ENCODE measurements around the gene CMTR1.
"Not testable (repeated sequence)": the region's sequence is repeated elsewhere in the genome, so short reads cannot be mapped to it uniquely, and the experiment has no call there.

CMTR1 gene

GRCh38 chr6:37495244-37495934, 62.4 kb downstream of the CMTR1 start:
- peak; percentile 85 for DNase-seq

- DNase-seq: no peak
Measured at GRCh38 chr6:37496951-37497885, 64.2 kb downstream of the CMTR1 start.

DNA sequence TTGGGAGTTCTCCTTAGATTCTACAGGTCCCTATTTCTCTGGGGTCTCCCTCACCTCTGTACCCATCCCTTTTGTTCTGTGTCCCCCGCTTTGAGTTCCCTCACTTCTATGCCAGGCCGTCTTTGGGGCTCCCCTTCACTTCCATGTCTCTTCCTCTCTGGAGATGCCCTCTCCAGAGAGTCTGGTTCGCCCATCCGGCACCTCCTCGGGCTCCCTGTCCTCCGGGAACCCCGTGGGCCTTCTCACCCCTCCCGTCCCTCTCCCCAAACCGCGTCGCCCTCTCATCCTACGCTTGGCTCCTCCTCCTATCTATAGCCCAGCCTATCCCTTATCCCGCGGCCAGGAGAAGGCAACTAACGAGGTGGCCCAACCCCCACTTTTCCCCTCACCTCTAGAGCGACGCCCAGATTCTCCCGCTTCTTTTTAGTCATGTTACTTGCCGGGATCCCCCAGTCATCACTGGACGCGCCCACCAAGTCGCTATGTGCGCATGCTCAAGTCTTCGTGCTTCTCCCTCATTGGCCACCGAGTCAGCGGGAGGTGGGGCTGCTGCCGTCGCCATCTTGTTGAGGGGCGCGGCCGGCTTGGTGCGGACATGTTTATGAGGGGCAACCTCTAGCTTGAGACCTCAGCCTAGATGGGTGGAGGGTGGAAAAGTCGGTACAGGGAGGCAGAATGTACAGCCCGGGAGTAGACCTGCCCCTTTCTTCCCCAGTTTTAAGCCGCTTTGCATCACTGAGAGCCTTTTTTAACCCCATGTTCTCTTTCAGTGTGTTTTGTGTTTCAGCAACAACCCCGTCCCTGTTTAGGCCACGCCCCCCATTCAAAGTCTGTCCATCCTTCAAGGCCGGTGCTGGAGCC, 66.6 kb downstream of the CMTR1 start, which contains the start of gene CCDC167:
Gene CCDC167, minus strand, starts transcription at position 461 of the 861 bp plus-strand sequence. Its CDS starts 30 bp downstream, at position 431.
- DNase-seq: peak; percentile 99

DNA sequence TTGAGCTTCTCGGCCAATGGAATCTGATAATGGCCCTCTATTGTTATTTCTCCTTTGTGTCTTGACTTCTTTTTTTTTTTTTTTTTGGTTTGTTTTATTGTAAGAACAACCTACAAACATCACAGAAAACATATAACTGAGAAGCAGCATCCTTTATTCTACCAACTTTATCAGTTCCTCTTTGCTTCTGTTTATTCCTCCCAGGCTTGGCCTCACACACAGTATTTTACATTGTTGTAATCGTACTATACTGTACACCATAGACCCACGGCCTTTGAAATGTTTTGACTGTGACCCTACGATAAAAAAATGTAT, 67.2 kb downstream of the CMTR1 start:
- no peak for DNase-seq

- not testable (repeated sequence) for DNase-seq
Measured at GRCh38 chr6:37500904-37501303, 67.9 kb downstream of the CMTR1 start.

DNA sequence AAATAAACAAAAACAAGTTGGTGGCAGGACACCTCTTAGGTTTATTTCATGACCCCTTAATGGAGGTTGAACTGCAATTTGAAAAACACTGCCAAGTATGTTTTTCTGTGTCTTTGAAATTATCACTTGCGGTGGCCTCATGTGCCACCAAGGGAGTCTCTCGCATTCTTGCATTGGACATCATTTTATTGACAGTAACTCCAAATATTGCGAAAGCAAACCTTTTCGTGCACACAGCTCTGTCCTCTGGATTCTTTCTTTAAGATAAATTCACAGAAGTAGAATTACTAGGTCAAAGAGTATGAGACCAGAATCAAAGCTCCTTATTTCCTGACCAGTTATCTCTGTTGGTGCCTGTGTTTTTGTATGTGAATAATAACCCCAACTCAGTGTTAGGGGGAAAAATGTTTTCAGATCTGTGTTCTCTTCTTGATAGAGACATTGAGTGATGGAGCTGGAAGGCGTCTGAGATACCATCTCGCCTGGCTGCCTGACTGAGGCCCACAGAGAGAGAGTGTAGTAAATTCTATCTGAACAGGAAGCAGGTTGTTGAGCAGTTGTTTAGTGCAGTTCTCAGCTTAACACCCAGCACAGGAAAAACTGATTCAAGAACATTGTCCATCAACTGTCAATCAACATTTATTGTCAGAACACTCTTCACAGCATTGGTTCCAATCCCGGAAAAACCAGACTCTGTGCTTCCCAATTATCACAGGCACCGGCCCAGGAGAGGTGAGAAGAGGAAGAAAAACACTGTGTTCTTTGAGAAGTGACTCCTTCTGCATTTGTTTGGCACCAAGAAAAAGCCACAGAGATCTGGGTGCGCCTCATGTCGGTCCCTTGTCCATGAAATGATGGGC, 68.8 kb downstream of the CMTR1 start:
- no peak for DNase-seq

- DNase-seq: peak; percentile 71
Measured at GRCh38 chr6:37502703-37503291, 69.8 kb downstream of the CMTR1 start.

- DNase-seq: no peak
Measured at GRCh38 chr6:37503309-37503965, 70.4 kb downstream of the CMTR1 start.

DNA sequence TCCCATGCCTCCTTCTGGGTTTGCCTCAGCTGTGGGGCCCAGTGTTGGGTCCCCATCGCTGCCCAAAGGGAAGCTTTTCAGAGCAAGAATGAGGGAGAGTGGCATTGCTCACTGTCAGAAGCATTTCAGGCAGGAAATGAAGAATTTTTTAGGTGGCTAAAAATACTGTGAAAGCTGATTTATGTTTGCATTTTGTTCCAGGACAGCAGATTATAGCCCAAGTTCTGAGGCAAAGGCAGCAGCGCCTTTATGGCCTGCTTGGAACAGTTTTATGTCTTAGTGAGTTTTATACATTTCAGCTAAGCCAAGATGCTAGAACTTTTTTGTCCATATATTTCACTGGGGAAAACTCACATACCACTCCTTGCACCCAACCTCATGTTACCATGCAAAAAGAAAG, 71.0 kb downstream of the CMTR1 start:
- no peak for DNase-seq

GRCh38 chr6:37506479-37506878, 73.5 kb downstream of the CMTR1 start:
- DNase-seq: no peak

DNA sequence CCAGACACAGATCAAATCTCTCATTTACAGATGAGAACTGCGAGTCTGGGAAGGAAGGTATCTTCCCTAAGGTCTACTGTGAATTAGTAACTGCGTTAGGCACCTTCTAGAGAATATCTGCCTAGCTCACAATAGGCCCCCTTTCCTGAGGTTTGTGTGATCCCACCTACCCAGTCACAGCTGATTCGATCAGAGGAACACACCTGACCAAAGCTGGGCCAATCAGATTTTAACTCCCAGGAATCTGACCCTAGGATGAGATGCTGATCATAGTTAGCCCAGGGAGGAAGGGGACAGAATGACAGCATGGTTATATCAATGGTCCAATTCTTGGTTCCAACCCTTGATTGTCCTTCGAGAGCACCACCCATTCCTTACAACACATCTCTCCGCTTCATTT, 74.1 kb downstream of the CMTR1 start:
- no peak for DNase-seq

- no peak for DNase-seq
Measured at GRCh38 chr6:37507690-37508421, 74.8 kb downstream of the CMTR1 start.

DNA sequence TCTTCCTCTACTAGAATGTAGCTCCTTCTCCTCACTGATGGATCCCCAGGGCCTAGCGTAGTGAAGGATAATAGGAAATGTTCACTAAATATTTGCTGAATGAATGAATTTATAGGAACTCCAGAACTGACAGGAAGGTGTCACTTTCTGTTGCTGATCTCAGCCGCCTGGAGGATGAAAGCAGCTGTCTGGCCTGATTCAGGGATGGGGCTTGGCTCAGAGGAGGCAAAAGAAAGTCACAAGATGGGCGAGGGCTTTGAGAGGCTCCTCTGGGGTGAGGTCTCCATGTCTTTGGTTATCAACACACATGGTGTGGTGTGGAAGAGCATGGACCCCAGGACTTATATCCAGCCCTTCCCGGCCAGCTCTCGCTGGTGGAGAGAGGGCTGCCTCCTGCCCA, 78.2 kb downstream of the CMTR1 start:
- no peak for DNase-seq

DNA sequence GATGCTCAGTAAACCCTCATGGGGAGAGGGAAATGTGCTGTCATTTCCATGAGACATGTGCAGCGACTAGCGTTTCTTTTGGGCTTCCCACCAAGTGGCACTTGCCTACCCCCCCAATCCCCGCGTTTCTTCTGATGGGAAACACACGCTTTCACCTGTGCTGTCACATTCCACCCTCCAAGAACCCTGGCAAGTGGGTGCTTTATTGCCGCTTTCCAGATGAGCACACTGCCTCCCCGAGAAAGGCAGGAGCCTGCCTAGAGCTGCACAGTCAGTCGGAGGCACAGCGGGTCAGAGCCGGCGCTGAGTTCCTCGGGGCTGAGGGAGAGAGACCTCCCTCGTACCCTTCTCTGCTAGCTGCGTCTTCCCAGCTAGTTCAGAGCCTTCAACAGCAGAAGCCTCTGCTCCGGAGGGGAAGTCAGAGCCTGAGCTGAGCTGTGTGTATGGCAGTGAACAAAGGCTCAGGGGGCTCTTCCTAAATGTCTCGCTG, 78.9 kb downstream of the CMTR1 start:
- no peak for DNase-seq

GRCh38 chr6:37512400-37513011, 79.5 kb downstream of the CMTR1 start:
- no peak for DNase-seq

GRCh38 chr6:37513155-37513554, 80.1 kb downstream of the CMTR1 start:
- DNase-seq: no peak

DNA sequence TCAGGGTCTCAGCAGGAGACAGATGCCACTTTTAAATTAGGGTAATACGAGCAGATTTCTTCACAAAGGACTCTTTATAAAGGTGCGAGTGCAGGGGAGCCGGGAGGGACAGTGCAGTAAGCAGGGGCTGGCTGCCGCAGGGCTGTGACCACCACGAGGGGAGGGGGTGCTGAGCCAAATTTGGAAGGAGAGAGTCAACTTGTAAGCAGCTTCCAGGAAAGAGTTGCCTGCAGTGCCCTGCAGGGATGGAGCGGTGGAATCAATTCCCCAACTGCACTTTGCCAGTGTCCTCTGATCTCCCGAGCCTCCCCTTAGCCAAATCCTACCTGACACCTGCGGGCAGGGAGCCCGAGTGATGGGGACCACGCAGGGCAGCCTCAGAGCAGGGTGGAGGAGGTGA, 80.6 kb downstream of the CMTR1 start:
- DNase-seq: no peak

- no peak for DNase-seq
Measured at GRCh38 chr6:37514321-37514771, 81.3 kb downstream of the CMTR1 start.

DNA sequence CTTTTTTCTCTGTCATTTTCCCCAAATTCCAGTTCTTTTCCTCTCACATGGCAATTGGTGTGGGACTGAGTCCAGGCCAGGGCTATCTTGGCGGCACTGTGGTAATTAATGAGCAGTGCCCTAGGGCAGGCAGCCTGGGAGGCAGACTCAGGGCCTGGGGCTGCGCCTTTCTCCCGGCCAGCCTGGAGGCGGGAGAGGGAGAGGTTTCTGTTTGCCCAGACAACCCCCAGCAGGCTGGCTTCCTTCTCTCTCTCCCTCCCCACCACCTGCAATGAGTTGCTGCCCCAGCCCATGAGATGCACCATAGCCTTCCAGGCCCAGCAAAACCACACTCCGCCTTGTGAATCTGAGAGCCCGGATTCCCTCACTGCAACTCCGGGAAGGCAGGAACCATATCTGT, 81.8 kb downstream of the CMTR1 start:
- DNase-seq: no peak

DNA sequence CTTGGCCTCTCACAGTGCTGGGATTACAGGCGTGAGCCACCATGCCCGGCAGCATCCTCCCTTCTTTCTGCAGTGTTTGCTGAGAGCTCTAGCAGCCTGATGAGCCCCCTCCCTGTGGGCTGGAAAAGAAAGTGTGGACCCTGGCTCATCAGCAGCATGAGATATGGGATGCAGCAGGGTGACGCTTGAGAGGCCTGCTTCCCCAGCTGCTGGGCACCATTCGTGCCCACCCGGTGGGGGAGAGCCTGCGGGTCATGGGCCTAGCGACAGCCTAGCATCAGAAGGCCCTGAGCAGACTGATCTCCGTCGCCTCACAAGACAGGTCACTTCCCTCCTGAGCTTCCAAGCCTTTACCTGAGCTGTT, 82.7 kb downstream of the CMTR1 start:
- no peak for DNase-seq
